ENCODE data around the gene NLRC5.

DNA sequence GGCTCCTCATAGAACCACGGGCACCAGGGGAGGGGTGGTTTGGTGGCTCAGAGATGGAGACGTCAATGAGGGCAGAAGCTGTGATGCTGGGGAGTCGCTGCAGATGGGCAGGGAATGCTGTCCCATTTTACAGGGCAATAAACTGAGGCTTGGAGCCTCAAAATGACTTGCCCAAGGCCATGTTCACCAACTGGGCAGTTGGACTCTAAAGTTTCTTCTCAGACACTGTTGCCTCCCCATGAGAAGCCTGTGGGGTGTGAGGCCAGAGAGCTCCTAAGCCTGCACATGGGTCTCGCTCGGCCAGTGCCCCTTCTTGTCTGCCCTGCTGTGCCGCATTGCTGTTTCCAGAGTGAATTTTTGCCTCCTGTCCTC lies 141.6 kb downstream of the NLRC5 start:
- no peak for TF ChIP-seq EZH2phosphoT487 (IDR thresholded peaks at IDR 0.05; ENCODE audit: borderline replicate concordance, low read length)
- TF ChIP-seq, protein P1, sequence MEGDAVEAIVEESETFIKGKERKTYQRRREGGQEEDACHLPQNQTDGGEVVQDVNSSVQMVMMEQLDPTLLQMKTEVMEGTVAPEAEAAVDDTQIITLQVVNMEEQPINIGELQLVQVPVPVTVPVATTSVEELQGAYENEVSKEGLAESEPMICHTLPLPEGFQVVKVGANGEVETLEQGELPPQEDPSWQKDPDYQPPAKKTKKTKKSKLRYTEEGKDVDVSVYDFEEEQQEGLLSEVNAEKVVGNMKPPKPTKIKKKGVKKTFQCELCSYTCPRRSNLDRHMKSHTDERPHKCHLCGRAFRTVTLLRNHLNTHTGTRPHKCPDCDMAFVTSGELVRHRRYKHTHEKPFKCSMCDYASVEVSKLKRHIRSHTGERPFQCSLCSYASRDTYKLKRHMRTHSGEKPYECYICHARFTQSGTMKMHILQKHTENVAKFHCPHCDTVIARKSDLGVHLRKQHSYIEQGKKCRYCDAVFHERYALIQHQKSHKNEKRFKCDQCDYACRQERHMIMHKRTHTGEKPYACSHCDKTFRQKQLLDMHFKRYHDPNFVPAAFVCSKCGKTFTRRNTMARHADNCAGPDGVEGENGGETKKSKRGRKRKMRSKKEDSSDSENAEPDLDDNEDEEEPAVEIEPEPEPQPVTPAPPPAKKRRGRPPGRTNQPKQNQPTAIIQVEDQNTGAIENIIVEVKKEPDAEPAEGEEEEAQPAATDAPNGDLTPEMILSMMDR (IDR thresholded peaks at IDR 0.05; ENCODE audit: low read depth, low read length, poor library complexity, severe bottlenecking) = no peak

All from DOHH2 (cell line).